Measurements from ENCODE around the gene TTC31. TPM values are rescaled to one million over a fixed set of nuclear protein-coding genes. Genes with fewer than 3 reads are reported as not detected.
A peak's percentile ranks its signal among the peaks of the same experiment; 100 is the strongest.

TTC31 gene
- total RNA-seq, 2 experiments from 2014 or later = 20.6 to 26.1 TPM

DNA sequence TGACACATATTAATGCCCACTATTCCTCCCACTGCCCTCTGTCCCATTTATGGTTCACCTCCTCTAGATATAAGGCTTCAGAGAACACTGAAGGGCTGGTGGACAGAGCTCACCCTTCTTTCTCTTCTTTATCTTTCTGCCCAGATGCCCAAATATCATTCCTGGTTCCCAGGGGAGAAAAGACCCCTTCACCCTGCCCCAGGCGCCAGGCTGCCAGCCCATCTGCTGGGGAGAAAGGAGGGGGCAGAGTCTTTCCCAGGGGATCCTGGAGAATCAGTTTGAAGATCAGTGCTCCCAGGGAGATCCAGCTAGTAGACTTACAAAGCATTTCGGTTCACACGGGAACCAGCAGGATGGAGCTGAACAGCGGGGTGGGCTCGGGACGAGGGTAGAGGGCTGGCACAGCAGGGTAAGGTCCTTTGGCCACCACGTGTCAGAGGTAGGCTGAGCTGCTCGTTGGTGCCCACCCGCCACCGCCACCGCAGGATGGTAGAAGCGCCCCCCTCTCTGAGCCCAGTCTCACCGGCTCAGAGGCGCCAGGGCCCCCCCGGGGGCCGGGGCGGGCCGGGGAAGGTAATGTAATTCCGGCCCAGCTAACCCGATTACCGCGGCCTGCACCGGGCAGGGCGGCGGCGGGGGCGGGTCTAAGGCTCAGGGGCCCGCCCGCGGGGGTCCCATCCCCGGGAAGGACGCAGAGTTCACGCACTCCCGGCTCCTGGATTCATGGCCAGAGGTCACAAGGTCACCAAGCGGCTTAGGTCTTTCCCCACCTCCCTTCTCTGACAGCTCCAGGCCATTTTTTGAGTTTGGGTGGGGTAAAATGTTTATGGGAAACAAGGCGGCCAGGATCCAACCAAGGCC is 30.1 kb downstream of the TTC31 start:
- no peak overlapping the region for H3K4me3 ChIP-seq (ENCODE audit: low read length)
- ChIA-PET CTCF (no interaction called here), POLR2A (interaction anchor here (0.7 to 2.0 kb wide), 4 partner anchors 9 to 18 kb away, joined by 3 to 10 read pairs (median 3); partner anchors contain the start of genes AUP1 and HTRA2)
- TF ChIP-seq, protein P1, sequence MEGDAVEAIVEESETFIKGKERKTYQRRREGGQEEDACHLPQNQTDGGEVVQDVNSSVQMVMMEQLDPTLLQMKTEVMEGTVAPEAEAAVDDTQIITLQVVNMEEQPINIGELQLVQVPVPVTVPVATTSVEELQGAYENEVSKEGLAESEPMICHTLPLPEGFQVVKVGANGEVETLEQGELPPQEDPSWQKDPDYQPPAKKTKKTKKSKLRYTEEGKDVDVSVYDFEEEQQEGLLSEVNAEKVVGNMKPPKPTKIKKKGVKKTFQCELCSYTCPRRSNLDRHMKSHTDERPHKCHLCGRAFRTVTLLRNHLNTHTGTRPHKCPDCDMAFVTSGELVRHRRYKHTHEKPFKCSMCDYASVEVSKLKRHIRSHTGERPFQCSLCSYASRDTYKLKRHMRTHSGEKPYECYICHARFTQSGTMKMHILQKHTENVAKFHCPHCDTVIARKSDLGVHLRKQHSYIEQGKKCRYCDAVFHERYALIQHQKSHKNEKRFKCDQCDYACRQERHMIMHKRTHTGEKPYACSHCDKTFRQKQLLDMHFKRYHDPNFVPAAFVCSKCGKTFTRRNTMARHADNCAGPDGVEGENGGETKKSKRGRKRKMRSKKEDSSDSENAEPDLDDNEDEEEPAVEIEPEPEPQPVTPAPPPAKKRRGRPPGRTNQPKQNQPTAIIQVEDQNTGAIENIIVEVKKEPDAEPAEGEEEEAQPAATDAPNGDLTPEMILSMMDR (IDR thresholded peaks at IDR 0.05) = no peak
- ATAC-seq (ENCODE audit: poor library complexity) (no peak), DNase-seq (no peak)
- peaks cover 1% of the 10 kb centered on the region for H3K36me3 Mint-ChIP-seq (ENCODE audit: low read depth)
- H3K36me3 ChIP-seq (ENCODE audit: insufficient read depth, low read length) = no peaks in the 10 kb centered on the region
- peak overlapping the region; percentile 69 for H3K4me3 Mint-ChIP-seq
- no peak overlapping the region for H3K27ac Mint-ChIP-seq
- H3K27ac ChIP-seq (ENCODE audit: low read depth in 1 of 2, low read length in 2 of 2) = no peak overlapping the region
- intact Hi-C loops (cut with DNase I, micrococcal nuclease) = no loop called here
- peaks cover 56 to 58% of the 10 kb centered on the region in 2 experiments for H3K27me3 ChIP-seq (ENCODE audit: control insufficient read depth in 1 of 2, insufficient read depth in 2 of 2, low read length in 2 of 2)
- no peaks in the 10 kb centered on the region for H3K9me3 Mint-ChIP-seq
- peaks cover 73% of the 10 kb centered on the region for H3K27me3 Mint-ChIP-seq
- H3K4me1 Mint-ChIP-seq (ENCODE audit: low read depth) = peaks cover 28% of the 10 kb centered on the region
- peaks cover 0 to 36% of the 10 kb centered on the region in 2 experiments for H3K9me3 ChIP-seq (ENCODE audit: control insufficient read depth in 1 of 2, insufficient read depth in 1 of 2, low read length in 2 of 2)
- H3K4me1 ChIP-seq (ENCODE audit: insufficient read depth, low read length) = peaks cover 45% of the 10 kb centered on the region

DNA sequence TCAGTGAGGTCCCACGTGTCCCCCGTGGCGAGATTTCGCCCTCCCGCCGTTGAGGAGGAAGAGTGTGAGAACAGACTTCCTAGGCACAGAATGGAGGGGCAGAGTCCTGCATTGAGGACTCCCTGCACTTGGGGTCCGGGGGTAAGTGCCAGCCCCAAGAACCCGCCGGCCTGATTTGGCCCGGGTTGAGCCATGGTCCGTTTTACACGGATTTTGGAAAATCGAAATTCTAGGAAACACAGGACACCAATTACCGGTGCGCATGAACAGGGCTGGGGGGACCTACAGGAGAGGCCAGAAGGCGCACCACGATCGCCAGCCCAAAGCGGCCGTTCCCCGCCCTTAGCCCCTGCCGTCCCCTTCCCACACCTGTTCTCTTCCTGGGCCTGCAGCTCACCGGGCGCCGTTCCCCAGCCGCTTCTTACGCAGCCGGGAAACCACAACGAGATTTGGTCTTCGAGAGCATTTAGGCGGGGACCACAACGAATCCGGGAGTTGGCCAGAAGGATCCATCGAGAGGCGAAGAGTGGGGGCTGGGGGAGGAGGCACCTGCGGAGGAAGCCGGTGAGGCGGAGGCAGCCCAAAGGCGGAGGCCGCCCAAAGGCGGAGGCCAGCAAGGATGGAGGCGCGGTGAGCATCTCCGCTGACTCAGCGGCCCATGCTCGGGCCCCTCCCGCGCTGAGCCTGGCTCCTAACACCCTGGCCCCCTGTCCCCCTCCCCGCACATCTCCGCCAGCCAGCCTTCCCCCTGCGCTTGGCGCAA is 30.9 kb downstream of the TTC31 start:
- H3K4me3 Mint-ChIP-seq = peak overlapping the region; percentile 69
- peak in 5 of 14 experiments; percentile 22 to 55 (median 44) for DNase-seq
- Histone ChIP-seq H3K36me3 (ENCODE audit: insufficient read depth, low read length) (no peaks in the 10 kb centered on the region), H3K27me3 (ENCODE audit: control insufficient read depth in 1 of 2, insufficient read depth in 2 of 2, low read length in 2 of 2) (peaks cover 64 to 65% of the 10 kb centered on the region in 2 experiments), H3K27ac (ENCODE audit: low read depth in 1 of 2, low read length in 2 of 2) (no peak overlapping the region), H3K4me3 (ENCODE audit: low read length) (peak overlapping the region; percentile 25), H3K9me3 (ENCODE audit: control insufficient read depth in 1 of 2, insufficient read depth in 1 of 2, low read length in 2 of 2) (peaks cover 0 to 36% of the 10 kb centered on the region in 2 experiments), H3K4me1 (ENCODE audit: insufficient read depth, low read length) (peaks cover 40% of the 10 kb centered on the region)
- ChIA-PET POLR2A (interaction anchor here (0.7 to 2.0 kb wide), 5 partner anchors 10 to 59 kb away, joined by 3 to 10 read pairs (median 3); partner anchors contain the start of genes AUP1 and HTRA2), CTCF (interaction anchor here (0.9 kb wide), 1 partner anchor 16 kb away, joined by 4 read pairs; the partner anchor contains the start of genes AUP1 and HTRA2)
- peaks cover 82% of the 10 kb centered on the region for H3K27me3 Mint-ChIP-seq
- H3K27ac Mint-ChIP-seq = no peak overlapping the region
- peak; percentile 19 for ATAC-seq (ENCODE audit: poor library complexity)
- TF ChIP-seq, protein P1 (IDR thresholded peaks at IDR 0.05) = no peak
- no peaks in the 10 kb centered on the region for H3K9me3 Mint-ChIP-seq
- H3K4me1 Mint-ChIP-seq (ENCODE audit: low read depth) = peaks cover 20% of the 10 kb centered on the region
- H3K36me3 Mint-ChIP-seq (ENCODE audit: low read depth) = no peaks in the 10 kb centered on the region
- intact Hi-C loops (cut with DNase I, micrococcal nuclease) = loop anchor here in 1 of 2 experiments (2.0 kb wide), 1 partner anchor 15 kb away; the partner anchor contains the start of genes AUP1 and HTRA2
